GM12874 (cell line): ENCODE results near the gene BRF1.

Experiments
- TF ChIP-seq, protein P1 (sequence below): IDR thresholded peaks from 2 replicates; pipeline ENCODE4 v1.5.1; 2011; ENCODE audit warnings: low read depth, mild to moderate bottlenecking, control low read depth, low read length, moderate library complexity; ENCODE audit not compliant: insufficient read depth

The BRF1 gene

DNA sequence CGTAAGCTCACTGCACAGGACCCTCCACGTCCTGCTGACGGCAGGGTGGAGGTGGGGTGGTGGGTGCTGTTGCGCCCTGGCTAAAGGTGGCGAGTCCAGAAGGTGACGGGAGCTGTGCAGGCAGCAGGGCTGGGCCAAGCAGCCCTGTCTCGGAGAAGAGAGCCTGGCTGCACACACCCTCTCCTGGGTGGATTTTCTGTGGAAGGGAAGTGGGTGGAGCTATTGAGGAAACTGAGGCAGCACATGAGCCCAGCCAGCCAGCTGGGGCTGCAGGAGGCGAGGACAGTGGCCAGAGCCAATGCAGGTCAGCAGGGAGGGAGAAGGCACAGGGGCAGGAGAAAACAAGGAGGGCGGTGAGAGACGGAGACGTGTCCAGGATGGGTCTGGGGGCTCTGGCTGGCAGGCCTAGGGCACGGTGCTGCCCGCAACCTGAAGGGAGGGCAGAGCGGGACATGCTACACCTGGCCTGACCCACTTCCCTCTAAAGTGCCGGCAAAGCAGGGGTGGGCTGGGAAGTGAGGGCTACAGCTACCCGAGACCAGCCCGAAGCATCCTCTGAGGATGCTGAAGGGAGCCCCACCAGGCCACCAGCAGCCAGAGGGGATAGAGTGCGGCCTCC, 32.0 kb downstream of the BRF1 start:
- TF ChIP-seq, protein P1, sequence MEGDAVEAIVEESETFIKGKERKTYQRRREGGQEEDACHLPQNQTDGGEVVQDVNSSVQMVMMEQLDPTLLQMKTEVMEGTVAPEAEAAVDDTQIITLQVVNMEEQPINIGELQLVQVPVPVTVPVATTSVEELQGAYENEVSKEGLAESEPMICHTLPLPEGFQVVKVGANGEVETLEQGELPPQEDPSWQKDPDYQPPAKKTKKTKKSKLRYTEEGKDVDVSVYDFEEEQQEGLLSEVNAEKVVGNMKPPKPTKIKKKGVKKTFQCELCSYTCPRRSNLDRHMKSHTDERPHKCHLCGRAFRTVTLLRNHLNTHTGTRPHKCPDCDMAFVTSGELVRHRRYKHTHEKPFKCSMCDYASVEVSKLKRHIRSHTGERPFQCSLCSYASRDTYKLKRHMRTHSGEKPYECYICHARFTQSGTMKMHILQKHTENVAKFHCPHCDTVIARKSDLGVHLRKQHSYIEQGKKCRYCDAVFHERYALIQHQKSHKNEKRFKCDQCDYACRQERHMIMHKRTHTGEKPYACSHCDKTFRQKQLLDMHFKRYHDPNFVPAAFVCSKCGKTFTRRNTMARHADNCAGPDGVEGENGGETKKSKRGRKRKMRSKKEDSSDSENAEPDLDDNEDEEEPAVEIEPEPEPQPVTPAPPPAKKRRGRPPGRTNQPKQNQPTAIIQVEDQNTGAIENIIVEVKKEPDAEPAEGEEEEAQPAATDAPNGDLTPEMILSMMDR = no peak

GRCh38 chr14:105267820-105268548, 32.8 kb downstream of the BRF1 start:
- TF ChIP-seq, protein P1 = no peak

DNA sequence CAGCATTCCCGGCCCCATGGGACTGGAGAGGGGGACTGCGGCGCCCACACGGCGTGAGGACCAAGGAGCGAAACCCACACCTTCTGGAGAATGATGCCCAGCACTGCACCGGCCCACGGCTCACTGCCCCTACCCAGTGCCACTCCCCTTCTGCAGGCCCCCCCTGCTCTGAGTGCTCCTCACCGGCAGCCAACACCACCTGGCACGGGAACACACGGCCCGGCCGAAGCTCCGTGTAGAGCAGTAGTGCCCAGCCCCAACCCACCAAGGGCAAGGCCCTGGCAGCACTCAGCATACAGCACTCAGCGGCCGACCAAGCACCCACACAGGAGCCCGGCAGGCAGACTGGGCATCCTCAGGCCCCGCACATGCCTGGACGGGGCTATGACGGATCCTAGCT, 39.0 kb downstream of the BRF1 start:
- TF ChIP-seq, protein P1 = no peak

GRCh38 chr14:105260959-105261358, 39.8 kb downstream of the BRF1 start:
- TF ChIP-seq, protein P1 = no peak

DNA sequence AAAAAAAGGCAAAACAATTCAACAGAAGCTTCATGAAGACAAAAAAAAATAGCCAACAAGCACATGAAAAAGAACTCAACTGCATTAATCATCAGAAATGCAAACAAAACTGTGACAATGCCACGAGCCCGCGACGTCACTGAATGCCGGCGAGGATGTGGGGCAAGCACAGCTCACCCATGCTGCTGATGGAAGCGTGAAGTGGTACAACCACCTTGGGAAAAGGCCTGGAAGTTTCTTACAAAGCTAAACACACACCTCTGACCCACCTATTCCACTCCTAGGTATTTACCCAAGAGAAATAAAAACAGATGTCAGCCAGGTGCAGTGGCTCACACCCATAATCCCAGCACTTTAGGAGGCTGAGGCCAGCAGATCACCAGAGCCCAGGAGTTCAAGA, 42.0 kb downstream of the BRF1 start:
- TF ChIP-seq, protein P1 = no peak

DNA sequence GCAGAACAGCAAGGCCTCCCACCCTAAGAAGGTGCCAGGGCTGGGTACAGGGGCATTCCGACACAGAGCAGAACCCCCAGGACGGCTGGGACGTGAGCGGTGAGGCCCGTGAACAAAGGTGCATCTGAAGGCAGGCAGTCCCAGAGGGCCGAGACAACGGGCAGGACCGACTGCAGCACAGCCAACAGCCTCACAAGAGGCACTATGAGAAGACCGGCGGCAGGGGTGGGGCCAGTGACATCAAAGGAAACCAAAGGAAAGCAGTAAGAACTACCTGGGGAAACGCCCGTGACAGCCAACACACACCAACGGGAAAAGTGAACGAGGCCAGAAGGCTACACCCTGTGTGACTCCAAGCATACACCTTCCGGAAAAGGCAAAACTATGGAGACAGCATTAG, 43.3 kb downstream of the BRF1 start:
- TF ChIP-seq, protein P1 = no peak

DNA sequence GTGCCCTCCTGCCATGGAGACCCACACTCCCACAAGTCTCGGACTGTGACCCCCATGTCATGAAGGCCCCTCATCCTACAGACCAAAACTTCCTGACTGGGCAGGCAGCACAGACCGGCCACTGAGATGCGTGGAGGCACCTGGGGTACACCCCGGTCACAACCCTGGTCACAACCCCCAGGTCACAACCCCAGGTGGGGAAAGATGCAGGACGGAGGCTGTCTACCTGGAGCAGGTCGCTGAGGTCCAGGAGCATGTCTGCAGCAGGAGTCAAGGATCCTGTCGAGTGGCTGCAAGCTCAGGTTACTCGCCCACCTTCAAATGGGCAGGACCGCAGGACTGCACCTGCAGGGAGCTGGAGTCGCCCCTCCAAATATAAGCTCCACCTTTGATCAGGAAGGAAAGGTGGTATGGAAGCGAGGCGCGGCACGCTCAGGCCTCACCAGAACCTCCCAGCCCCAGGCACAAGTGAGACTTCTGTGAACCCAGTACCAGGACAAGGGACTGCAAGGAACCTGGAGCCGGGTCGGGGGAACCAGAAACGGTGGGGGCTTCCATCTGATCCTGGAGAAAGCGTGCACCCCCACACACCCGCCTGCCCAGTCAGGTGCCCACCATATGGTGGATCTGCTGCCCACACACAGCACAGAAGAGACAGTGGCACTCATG, 44.4 kb downstream of the BRF1 start:
- TF ChIP-seq, protein P1 = no peak
